ENCODE results near the gene SERPINB5. TPM values are rescaled to one million over a fixed set of nuclear protein-coding genes. Genes with fewer than 3 reads are reported as not detected.

SERPINB5 gene
- total RNA-seq, 1 donor from 2014 or later, result 440 TPM

- H3K4me3 ChIP-seq (ENCODE audit: low read depth, low read length), result no peak overlapping the region
- no peak for DNase-seq (ENCODE audit: low read depth)
- TF ChIP-seq, protein P1, sequence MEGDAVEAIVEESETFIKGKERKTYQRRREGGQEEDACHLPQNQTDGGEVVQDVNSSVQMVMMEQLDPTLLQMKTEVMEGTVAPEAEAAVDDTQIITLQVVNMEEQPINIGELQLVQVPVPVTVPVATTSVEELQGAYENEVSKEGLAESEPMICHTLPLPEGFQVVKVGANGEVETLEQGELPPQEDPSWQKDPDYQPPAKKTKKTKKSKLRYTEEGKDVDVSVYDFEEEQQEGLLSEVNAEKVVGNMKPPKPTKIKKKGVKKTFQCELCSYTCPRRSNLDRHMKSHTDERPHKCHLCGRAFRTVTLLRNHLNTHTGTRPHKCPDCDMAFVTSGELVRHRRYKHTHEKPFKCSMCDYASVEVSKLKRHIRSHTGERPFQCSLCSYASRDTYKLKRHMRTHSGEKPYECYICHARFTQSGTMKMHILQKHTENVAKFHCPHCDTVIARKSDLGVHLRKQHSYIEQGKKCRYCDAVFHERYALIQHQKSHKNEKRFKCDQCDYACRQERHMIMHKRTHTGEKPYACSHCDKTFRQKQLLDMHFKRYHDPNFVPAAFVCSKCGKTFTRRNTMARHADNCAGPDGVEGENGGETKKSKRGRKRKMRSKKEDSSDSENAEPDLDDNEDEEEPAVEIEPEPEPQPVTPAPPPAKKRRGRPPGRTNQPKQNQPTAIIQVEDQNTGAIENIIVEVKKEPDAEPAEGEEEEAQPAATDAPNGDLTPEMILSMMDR (IDR thresholded peaks at IDR 0.05; ENCODE audit: insufficient read depth, low read length, severe bottlenecking), result no peak
- no peak for FAIRE-seq
- no peaks in the 10 kb centered on the region for H3K36me3 ChIP-seq (ENCODE audit: control insufficient read depth, insufficient read depth, low read length)
- no peaks in the 10 kb centered on the region for H3K27me3 ChIP-seq (ENCODE audit: control insufficient read depth, insufficient read depth, low read length)
Measured at GRCh38 chr18:63438181-63438580, 38.6 kb upstream of the SERPINB5 start.

DNA sequence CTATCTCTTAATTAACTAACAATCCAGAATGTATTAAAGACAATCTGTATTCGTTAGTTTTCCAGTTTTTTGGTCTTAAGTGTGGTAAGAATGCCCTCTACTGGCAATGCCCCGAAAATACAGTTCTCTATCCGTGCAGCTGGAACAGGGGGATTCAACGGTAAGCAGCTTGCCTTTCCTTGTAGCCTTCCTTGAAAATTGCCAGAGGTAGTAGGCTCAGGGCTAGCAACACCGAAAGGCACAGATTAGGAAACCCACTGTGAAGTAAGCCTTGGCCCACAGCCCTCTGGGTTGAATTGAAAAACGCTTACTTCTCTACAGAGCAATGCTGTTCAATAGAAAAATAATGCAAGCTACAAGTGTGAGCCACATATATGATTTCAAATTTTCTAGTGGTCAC is 37.4 kb upstream of the SERPINB5 start:
- TF ChIP-seq, protein P1 (IDR thresholded peaks at IDR 0.05; ENCODE audit: insufficient read depth, low read length, severe bottlenecking), result peak; percentile 70
- no peak overlapping the region for H3K4me3 ChIP-seq (ENCODE audit: low read depth, low read length)
- no peaks in the 10 kb centered on the region for H3K36me3 ChIP-seq (ENCODE audit: control insufficient read depth, insufficient read depth, low read length)
- DNase-seq (ENCODE audit: low read depth) (peak; percentile 72), FAIRE-seq (no peak)
- H3K27me3 ChIP-seq (ENCODE audit: control insufficient read depth, insufficient read depth, low read length), result no peaks in the 10 kb centered on the region

GRCh38 chr18:63440219-63440618 is 36.5 kb upstream of the SERPINB5 start:
- Histone ChIP-seq H3K36me3 (ENCODE audit: control insufficient read depth, insufficient read depth, low read length) (no peaks in the 10 kb centered on the region), H3K27me3 (ENCODE audit: control insufficient read depth, insufficient read depth, low read length) (no peaks in the 10 kb centered on the region), H3K4me3 (ENCODE audit: low read depth, low read length) (no peak overlapping the region)
- DNase-seq (ENCODE audit: low read depth), result peak; percentile 64
- FAIRE-seq, result no peak
- TF ChIP-seq, protein P1 (IDR thresholded peaks at IDR 0.05; ENCODE audit: insufficient read depth, low read length, severe bottlenecking), result no peak

GRCh38 chr18:63440881-63441280 is 35.9 kb upstream of the SERPINB5 start:
- DNase-seq (ENCODE audit: low read depth), result no peak
- TF ChIP-seq, protein P1 (IDR thresholded peaks at IDR 0.05; ENCODE audit: insufficient read depth, low read length, severe bottlenecking), result no peak
- H3K36me3 ChIP-seq (ENCODE audit: control insufficient read depth, insufficient read depth, low read length), result no peaks in the 10 kb centered on the region
- FAIRE-seq, result no peak
- H3K4me3 ChIP-seq (ENCODE audit: low read depth, low read length), result no peak overlapping the region
- no peaks in the 10 kb centered on the region for H3K27me3 ChIP-seq (ENCODE audit: control insufficient read depth, insufficient read depth, low read length)

DNA sequence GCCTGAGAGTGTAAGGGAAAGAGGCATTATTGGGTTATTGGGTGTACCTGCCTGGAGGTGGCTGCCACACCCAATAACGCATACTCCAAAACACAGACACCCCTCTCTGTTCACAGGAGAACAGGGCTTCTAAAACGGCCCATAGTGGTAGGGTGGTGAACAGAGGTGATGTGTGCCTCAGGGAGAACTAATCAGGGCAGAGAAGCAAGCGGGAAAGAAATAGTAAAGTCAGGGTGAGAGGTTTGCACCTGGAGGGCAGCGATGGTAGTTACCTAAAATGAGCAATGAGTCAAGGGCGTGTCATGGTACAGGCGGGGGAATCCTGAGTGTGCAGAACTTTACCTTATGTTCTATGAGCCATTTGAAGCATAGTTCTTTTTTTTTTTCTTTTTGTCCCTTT is 32.9 kb upstream of the SERPINB5 start:
- Histone ChIP-seq H3K36me3 (ENCODE audit: control insufficient read depth, insufficient read depth, low read length) (no peaks in the 10 kb centered on the region), H3K4me3 (ENCODE audit: low read depth, low read length) (no peak overlapping the region), H3K27me3 (ENCODE audit: control insufficient read depth, insufficient read depth, low read length) (no peaks in the 10 kb centered on the region)
- TF ChIP-seq, protein P1 (IDR thresholded peaks at IDR 0.05; ENCODE audit: insufficient read depth, low read length, severe bottlenecking), result peak; percentile 41
- FAIRE-seq, result peak; percentile 68
- peak; percentile 94 for DNase-seq (ENCODE audit: low read depth)

GRCh38 chr18:63444580-63444979 is 32.2 kb upstream of the SERPINB5 start:
- FAIRE-seq, result peak; percentile 13
- peak; percentile 99 for DNase-seq (ENCODE audit: low read depth)
- no peak overlapping the region for H3K4me3 ChIP-seq (ENCODE audit: low read depth, low read length)
- TF ChIP-seq, protein P1 (IDR thresholded peaks at IDR 0.05; ENCODE audit: insufficient read depth, low read length, severe bottlenecking), result no peak
- H3K27me3 ChIP-seq (ENCODE audit: control insufficient read depth, insufficient read depth, low read length), result no peaks in the 10 kb centered on the region
- H3K36me3 ChIP-seq (ENCODE audit: control insufficient read depth, insufficient read depth, low read length), result no peaks in the 10 kb centered on the region

Measured in bronchial epithelial cell (primary cell).